Activated naive CD8-positive, alpha-beta T cell treated with anti-CD3 and anti-CD28 coated beads, Interleukin-2, amount 50 U/mL, for 24 hours (primary cell): ENCODE measurements around the gene DUSP7.
A peak's percentile ranks its signal among the peaks of the same experiment; 100 is the strongest.

Experiments
- ATAC-seq: fragments of 150-1000 bp; cut with Tn5 transposase; one replicate; pipeline ENCODE4 v1.10.0; 2021
- DNase-seq: peaks from one replicate; pipeline ENCODE4 v3.0.0; 2021
- H3K27ac Mint-ChIP-seq: one replicate; pipeline ENCODE4 v1.8.0; 2021; ENCODE audit warnings: mild to moderate bottlenecking, mixed read lengths
- H3K27me3 Mint-ChIP-seq: one replicate; pipeline ENCODE4 v1.8.0; 2021; ENCODE audit warnings: mixed read lengths
- H3K36me3 Mint-ChIP-seq: one replicate; pipeline ENCODE4 v1.8.0; 2021; ENCODE audit warnings: low read depth, mixed read lengths
- H3K4me1 Mint-ChIP-seq: one replicate; pipeline ENCODE4 v1.8.0; 2021; ENCODE audit warnings: mixed read lengths
- H3K4me3 Mint-ChIP-seq: one replicate; pipeline ENCODE4 v1.8.0; 2021; ENCODE audit warnings: mild to moderate bottlenecking, moderate library complexity, mixed read lengths
- H3K9me3 Mint-ChIP-seq: one replicate; pipeline ENCODE4 v1.8.0; 2021; ENCODE audit warnings: mixed read lengths

DUSP7 gene

DNA sequence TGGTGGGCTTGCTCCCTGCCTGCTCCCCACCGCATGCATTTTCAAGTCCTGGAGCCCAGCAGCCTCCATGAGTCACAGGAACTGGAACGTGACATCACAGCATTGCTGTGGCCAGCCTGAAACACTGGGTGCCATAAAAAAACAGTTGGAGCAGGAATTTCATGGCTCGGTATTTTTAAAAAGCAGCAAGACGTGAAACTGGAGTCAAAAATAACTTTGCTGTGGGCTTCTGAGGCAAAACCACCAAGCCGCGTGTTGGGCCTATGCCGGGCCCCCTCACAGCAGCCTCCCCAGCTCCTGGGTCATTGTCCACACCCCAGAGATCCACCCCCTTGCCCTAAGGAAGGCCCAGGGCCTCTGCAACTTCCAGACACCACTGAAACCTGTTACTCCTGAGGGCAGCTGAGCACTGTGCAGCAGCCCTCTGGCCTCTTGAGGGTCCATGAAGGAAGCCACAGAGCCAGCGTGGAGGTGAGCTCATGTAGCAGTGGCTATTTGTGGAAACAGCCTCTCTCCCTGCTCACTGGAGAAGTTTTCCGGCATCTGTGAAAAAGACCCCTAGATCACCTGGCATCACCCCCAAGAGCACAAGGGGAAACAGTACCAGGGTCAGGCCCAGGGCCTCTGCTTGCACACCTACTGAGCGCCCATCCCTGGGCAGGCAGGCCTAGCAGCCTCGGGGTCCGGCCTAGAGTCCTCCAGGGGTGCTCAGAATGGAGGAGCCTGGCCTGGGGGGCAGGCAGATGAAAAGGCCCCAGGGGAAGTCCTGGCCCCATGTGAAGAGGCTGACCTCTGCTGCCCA, 34.0 kb upstream of the DUSP7 start:
- H3K36me3 Mint-ChIP-seq, result no peaks in the 10 kb centered on the region
- H3K27ac Mint-ChIP-seq, result no peak overlapping the region
- no peak for ATAC-seq
- no peak overlapping the region for H3K4me3 Mint-ChIP-seq
- H3K27me3 Mint-ChIP-seq, result no peaks in the 10 kb centered on the region
- peaks cover 25% of the 10 kb centered on the region for H3K4me1 Mint-ChIP-seq
- DNase-seq, result no peak
- H3K9me3 Mint-ChIP-seq, result no peaks in the 10 kb centered on the region

GRCh38 chr3:52089691-52090090, 33.3 kb upstream of the DUSP7 start:
- H3K27me3 Mint-ChIP-seq, result no peaks in the 10 kb centered on the region
- no peak for ATAC-seq

DNA sequence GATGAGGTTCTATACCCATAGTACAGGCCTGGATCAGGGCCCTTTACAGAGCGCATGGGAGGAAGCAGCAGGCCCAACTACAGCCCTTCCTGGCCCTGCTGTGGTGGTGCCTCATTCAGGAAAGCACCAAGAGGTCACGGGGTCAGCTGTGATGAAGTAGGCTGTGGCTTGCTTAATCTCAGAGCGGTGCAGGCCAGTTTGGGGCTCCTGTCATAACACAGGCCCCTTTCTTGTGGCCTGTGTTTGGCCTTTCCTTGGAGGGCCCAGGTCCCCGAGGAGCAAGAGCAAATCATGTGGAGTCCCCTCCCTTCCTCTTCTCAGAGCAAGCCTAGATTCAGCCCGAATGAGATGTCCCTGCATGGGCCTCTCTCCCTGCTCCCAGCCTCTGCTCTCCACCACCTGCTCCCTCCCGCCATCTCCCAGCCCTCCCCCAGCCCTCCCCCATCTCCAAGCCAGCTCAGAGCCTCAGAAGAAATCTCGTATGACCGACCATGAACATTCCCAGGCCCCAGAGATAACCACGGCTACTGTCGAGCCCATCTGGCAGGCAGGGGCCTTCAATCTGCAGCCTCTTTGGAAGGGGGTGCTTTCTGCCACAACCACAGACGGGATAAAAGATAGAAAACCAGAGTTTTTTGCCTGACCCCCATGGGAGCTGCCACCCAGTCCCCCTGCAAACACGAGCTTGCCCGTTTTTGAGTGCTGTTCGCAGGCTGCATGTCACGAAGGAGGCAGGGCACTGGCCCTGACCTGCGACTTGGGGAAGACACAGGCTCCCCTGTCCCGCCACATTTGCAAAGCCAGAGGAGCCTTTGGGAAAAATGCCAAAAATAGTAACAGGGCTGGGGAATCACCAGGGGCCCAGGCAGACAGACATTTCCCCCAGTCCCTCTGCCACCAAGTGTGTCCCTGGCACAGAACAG, 32.3 kb upstream of the DUSP7 start:
- no peak for ATAC-seq
- H3K27ac Mint-ChIP-seq, result no peak overlapping the region
- H3K27me3 Mint-ChIP-seq, result no peaks in the 10 kb centered on the region
- H3K4me1 Mint-ChIP-seq, result peaks cover 31% of the 10 kb centered on the region
- no peak overlapping the region for H3K4me3 Mint-ChIP-seq
- H3K36me3 Mint-ChIP-seq, result no peaks in the 10 kb centered on the region
- no peaks in the 10 kb centered on the region for H3K9me3 Mint-ChIP-seq
- DNase-seq, result no peak

More at GRCh38 chr3:52089691-52090090, 33.3 kb upstream of the DUSP7 start:
- Mint-ChIP-seq H3K4me3 (no peak overlapping the region), H3K4me1 (peaks cover 29% of the 10 kb centered on the region), H3K9me3 (no peaks in the 10 kb centered on the region), H3K27ac (no peak overlapping the region), H3K36me3 (no peaks in the 10 kb centered on the region)
- no peak for DNase-seq

- Mint-ChIP-seq H3K4me3 (no peak overlapping the region), H3K27ac (no peak overlapping the region), H3K9me3 (no peaks in the 10 kb centered on the region), H3K36me3 (no peaks in the 10 kb centered on the region), H3K4me1 (peaks cover 31% of the 10 kb centered on the region), H3K27me3 (no peaks in the 10 kb centered on the region)
- ATAC-seq (no peak), DNase-seq (no peak)
Observed at GRCh38 chr3:52087731-52088130, 31.4 kb upstream of the DUSP7 start.

DNA sequence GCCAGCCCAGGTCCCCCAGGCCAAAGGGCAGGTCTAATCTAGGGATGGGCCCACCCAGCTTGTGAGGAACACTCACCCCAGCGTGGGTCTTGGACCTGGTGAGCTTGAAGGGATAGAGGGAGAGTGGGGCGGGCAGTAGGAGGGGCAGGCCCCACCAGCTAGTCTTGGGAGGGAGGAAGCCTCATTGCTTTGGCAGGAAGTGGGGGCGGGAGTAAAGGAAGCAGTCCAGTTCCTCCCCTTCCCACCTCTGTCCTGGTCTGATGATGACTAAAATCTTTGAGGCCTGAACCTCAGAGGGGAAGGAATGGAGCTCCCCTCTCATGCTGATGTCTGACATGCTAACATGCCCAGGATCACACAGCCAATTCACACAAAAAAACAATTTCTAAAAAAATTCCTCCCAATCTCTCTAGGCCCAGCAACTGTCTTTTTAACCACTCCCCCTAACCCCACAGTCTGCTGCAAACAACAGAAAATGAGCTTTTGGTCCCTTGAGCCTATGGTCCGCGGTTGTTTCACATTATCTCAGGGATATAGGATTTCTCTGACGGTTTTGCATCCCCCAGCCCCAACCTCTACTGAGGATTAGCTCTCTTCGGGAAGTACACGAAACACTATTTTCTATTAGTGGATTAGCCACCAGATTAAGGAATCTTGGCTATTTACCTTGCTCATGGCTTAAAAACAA, 30.7 kb upstream of the DUSP7 start:
- H3K36me3 Mint-ChIP-seq, result no peaks in the 10 kb centered on the region
- H3K4me3 Mint-ChIP-seq, result no peak overlapping the region
- peak; percentile 18 for ATAC-seq
- H3K27ac Mint-ChIP-seq, result no peak overlapping the region
- no peak for DNase-seq
- H3K27me3 Mint-ChIP-seq, result no peaks in the 10 kb centered on the region
- no peaks in the 10 kb centered on the region for H3K9me3 Mint-ChIP-seq
- H3K4me1 Mint-ChIP-seq, result peaks cover 31% of the 10 kb centered on the region

DNA sequence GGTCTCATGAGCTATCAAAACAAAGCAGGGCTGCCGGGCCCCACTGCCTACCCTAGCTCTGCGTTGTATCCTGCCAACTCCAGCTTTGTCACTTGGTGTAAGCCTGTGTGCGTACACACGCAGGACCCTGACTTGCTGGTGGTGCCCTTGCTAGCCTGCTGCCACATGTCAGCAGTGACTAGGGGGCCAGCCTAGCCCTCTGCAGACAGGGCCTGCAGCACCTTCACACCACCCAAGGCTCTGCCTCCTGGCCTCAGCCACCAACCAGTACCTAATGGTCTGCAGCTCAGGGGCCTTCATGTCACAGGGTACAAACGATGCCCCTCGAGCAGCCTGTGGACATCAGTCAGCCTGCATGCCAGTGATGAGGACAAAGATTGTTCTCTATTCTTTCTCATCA, 30.1 kb upstream of the DUSP7 start:
- Mint-ChIP-seq H3K27me3 (no peaks in the 10 kb centered on the region), H3K4me3 (no peak overlapping the region), H3K4me1 (peaks cover 31% of the 10 kb centered on the region), H3K9me3 (no peaks in the 10 kb centered on the region), H3K36me3 (no peaks in the 10 kb centered on the region), H3K27ac (peak overlapping the region; percentile 79)
- no peak for DNase-seq
- no peak for ATAC-seq

DNA sequence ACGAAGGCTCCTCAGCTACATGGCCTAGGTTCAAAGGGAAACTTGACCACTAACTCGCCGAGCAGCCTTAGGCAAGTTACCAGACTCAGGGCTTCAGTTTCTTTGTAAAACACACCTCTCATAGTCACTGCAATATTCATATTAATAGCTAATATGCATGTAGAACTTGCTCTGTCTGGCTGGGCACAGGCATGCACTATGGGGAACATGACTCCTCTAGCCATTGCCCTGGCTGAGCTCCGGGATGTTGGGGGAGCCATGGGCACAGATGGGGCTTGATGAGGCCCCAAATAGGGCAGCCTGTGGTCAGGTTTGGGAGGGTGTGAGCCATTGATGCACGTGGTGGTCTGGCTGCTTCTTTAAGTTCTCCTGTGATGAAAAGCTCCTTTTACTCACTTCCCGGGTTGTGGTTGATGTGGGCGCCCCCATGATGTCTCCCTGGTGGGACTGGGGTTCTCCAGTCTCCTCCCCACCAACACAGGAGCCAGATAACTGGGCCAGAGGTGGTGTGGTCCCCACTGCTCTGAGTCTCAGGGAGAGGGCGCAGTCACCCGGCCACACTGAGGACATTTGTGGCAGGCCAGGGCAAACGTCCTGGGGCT, 29.4 kb upstream of the DUSP7 start:
- H3K9me3 Mint-ChIP-seq, result no peaks in the 10 kb centered on the region
- peak overlapping the region; percentile 36 for H3K4me3 Mint-ChIP-seq
- ATAC-seq (peak; percentile 78), DNase-seq (peak; percentile 68)
- peaks cover 31% of the 10 kb centered on the region for H3K4me1 Mint-ChIP-seq
- peak overlapping the region; percentile 79 for H3K27ac Mint-ChIP-seq
- no peaks in the 10 kb centered on the region for H3K27me3 Mint-ChIP-seq
- H3K36me3 Mint-ChIP-seq, result no peaks in the 10 kb centered on the region

DNA sequence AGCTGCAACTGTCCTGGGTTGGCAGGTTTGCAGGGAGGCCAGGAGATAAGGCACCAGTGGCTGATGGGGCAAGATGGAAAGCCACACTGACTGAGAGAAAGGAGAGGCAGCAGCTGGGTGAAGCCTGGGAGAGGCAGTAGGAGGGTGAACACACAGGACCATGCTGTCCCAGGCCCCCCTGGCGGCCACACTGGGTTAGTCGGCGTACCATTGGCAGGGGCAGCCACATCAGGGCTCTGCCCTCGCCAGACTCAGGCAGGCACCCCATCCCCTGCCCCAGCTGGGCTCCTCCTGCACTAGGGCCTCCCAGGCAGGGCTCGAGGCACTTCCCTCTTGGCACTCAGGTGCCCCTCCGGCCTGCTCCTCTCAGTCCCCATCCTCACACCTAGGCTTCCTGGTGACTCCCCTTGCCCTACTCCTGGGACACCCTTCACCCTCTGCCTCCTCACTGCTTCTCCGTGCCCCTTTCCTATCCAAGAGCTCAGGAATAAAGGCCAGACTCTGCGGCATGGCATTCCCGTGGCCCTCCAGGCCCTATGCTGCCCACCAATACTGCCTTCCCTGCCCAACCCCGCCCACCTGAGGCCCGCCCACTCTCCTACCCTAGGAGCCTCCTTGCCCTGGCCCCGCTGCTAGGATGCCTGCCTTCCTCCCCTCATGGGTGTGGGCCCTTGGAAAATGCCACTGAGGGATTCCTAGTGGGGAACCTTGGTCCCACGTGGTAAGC, 28.7 kb upstream of the DUSP7 start:
- Mint-ChIP-seq H3K4me3 (no peak overlapping the region), H3K9me3 (no peaks in the 10 kb centered on the region), H3K27me3 (no peaks in the 10 kb centered on the region), H3K4me1 (peaks cover 31% of the 10 kb centered on the region), H3K27ac (peak overlapping the region; percentile 79), H3K36me3 (no peaks in the 10 kb centered on the region)
- no peak for DNase-seq
- no peak for ATAC-seq

DNA sequence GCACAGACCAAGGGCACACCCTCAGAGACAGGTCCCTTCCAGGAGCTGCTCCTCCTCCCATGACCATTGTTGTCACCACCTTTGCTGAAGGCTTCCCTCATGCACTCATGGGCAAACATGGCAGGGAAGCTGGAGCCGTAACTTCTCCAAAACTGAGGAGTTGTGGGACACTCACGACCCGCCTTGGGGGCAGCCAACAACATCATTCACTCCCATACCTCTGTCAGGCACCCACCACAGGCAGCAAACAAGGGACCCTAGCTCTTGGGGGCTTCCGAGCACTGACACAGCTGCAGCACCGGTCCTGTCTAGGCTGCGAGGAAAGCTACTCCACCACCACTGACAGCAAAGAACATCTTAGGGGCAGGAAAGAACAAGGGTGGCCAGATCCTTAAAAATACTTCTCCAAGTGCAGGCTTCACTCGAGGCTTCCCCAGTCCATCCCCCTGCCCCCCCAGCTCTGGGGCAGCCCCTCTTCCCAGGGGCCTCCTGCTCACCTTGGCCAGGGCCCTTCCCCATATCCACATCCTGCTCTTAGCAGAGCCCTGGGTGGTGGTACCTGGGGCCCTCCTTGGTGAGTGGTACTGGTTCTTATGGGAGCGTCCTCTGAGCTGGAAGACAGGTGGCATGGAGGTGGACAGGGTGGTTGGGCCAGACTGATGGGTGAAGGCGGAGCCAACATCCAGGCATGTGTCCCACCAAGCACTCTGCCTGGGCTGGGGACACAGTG, 28.0 kb upstream of the DUSP7 start:
- Mint-ChIP-seq H3K27ac (no peak overlapping the region), H3K27me3 (no peaks in the 10 kb centered on the region), H3K4me3 (no peak overlapping the region), H3K4me1 (peaks cover 31% of the 10 kb centered on the region), H3K36me3 (no peaks in the 10 kb centered on the region), H3K9me3 (no peaks in the 10 kb centered on the region)
- DNase-seq, result no peak
- ATAC-seq, result no peak

- H3K27ac Mint-ChIP-seq, result no peak overlapping the region
- no peaks in the 10 kb centered on the region for H3K9me3 Mint-ChIP-seq
- DNase-seq, result no peak
- no peak overlapping the region for H3K4me3 Mint-ChIP-seq
- peaks cover 31% of the 10 kb centered on the region for H3K4me1 Mint-ChIP-seq
- H3K36me3 Mint-ChIP-seq, result no peaks in the 10 kb centered on the region
- no peaks in the 10 kb centered on the region for H3K27me3 Mint-ChIP-seq
- no peak for ATAC-seq
Observed at GRCh38 chr3:52083556-52084087, 27.3 kb upstream of the DUSP7 start.

DNA sequence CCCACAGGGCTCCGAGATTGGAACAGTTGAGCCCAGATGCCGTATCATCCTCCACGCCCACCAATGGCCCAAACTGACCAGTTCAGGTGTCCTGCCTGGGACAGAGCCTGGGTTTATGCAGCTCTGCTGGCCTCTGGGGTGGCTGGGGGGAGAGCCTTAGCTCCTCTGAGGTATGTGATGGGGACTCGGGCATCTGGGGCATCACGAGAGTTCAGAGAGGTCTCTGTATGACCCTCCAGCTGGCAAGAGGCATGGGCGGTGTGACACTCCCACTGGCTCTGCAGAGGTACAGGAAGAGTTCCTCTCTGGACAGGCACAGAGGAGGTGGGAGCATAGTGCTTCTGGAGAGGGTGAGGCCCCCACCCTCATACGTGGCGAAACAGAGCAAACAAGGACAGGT, 26.6 kb upstream of the DUSP7 start:
- H3K27me3 Mint-ChIP-seq, result no peaks in the 10 kb centered on the region
- no peaks in the 10 kb centered on the region for H3K9me3 Mint-ChIP-seq
- no peaks in the 10 kb centered on the region for H3K36me3 Mint-ChIP-seq
- H3K27ac Mint-ChIP-seq, result no peak overlapping the region
- no peak for ATAC-seq
- no peak for DNase-seq
- no peak overlapping the region for H3K4me3 Mint-ChIP-seq
- peaks cover 31% of the 10 kb centered on the region for H3K4me1 Mint-ChIP-seq

- Mint-ChIP-seq H3K4me3 (no peak overlapping the region), H3K4me1 (peaks cover 13% of the 10 kb centered on the region), H3K9me3 (no peaks in the 10 kb centered on the region), H3K27ac (no peak overlapping the region), H3K36me3 (no peaks in the 10 kb centered on the region), H3K27me3 (no peaks in the 10 kb centered on the region)
- DNase-seq (no peak), ATAC-seq (no peak)
Observed at GRCh38 chr3:52080830-52081719, 24.7 kb upstream of the DUSP7 start.
